ENCODE measurements around the gene SPTBN5.

DNA sequence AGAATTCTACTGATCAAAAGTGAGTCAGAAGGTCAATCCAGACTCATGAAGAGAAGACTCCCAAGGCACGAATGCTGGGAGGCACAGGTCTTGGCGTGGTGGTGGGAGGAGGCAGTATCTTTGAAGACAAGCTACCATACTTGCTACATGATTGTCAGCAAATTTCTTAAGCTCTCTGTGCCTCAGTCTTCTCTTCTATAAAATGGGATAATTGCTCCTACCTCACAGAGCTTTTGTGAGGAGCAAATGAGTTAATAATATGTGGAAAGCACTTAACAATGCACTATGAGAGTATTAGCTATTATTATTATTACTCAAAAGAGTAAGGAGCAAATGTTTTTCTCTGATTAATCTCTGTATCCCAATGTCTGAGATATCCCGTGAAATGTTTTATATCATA is 42.3 kb upstream of the SPTBN5 start:
- TF ChIP-seq, protein P1, sequence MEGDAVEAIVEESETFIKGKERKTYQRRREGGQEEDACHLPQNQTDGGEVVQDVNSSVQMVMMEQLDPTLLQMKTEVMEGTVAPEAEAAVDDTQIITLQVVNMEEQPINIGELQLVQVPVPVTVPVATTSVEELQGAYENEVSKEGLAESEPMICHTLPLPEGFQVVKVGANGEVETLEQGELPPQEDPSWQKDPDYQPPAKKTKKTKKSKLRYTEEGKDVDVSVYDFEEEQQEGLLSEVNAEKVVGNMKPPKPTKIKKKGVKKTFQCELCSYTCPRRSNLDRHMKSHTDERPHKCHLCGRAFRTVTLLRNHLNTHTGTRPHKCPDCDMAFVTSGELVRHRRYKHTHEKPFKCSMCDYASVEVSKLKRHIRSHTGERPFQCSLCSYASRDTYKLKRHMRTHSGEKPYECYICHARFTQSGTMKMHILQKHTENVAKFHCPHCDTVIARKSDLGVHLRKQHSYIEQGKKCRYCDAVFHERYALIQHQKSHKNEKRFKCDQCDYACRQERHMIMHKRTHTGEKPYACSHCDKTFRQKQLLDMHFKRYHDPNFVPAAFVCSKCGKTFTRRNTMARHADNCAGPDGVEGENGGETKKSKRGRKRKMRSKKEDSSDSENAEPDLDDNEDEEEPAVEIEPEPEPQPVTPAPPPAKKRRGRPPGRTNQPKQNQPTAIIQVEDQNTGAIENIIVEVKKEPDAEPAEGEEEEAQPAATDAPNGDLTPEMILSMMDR (IDR thresholded peaks at IDR 0.05): no peak
- TF ChIP-seq POLR2AphosphoS5 (IDR thresholded peaks at IDR 0.05; ENCODE audit: insufficient read depth in 1 of 2, low read depth in 1 of 2) (no peak), POLR2A (IDR thresholded peaks at IDR 0.05) (no peak)

Measured in vagina (tissue), 2 donors.